B cell (primary cell): ENCODE data around the gene GNAI2. TPM values are rescaled to one million over a fixed set of nuclear protein-coding genes. Genes with fewer than 3 reads are reported as not detected.

Source experiments
- ATAC-seq: fragments of 200-7000 bp; cut with Tn5 transposase; one replicate; pipeline ENCODE4 v1.10.0; 2021; ENCODE audit warnings: low read depth, mild to moderate bottlenecking, moderate number of reproducible peaks, moderate library complexity
- CTCF ChIA-PET: fragments of 350-600 bp; sonication (Branson Sonifier 250); formaldehyde crosslinking; loops from one replicate; lab custom pipeline; 2021; ENCODE audit warnings: antibody characterized with exemption, inconsistent platforms; lab: Charles Lee
- POLR2A ChIA-PET: fragments of 350-600 bp; sonication (Branson Sonifier 250); formaldehyde crosslinking; loops from one replicate; lab custom pipeline; 2021; ENCODE audit warnings: antibody characterized with exemption; lab: Charles Lee
- DNase-seq: peaks from one replicate; pipeline ENCODE4 v3.0.0; 2013
- H2AFZ ChIP-seq: 2 replicates; pipeline ENCODE4 v1.6.1; 2012; ENCODE audit warnings: mild to moderate bottlenecking, low read depth, low read length; ENCODE audit not compliant: insufficient read depth, poor library complexity, severe bottlenecking
- H3K27ac ChIP-seq, 2 donors: 1 replicate in 1 of 2; 2 replicates in 1 of 2; pipeline ENCODE4 v1.5.1; 2012 to 2013; ENCODE audit warnings: low read length in 2 of 2, mild to moderate bottlenecking in 2 of 2, moderate library complexity in 1 of 2
- H3K27me3 ChIP-seq, 4 experiments: fragments of 200-600 bp in 1 of 4; sonication (generic) in 1 of 4; replicated peaks in 1 of 4; 1 replicate in 2 of 4; 2 replicates in 2 of 4; pipeline versions ENCODE4 v1.6.1 to v1.7.0; 2013 to 2016; ENCODE audit warnings: low read length in 3 of 4, mild to moderate bottlenecking in 2 of 4, mixed read lengths in 1 of 4, moderate library complexity in 1 of 4; ENCODE audit not compliant: insufficient read depth in 4 of 4, control insufficient read depth in 3 of 4; ENCODE audit errors: control extremely low read depth in 1 of 4
- H3K36me3 ChIP-seq, 2 experiments: replicated peaks in 1 of 2; 1 replicate in 1 of 2; 2 replicates in 1 of 2; pipeline versions ENCODE4 v1.6.1 to v1.7.1; 2013; ENCODE audit warnings: low read length in 1 of 2; ENCODE audit not compliant: insufficient read depth in 2 of 2, control insufficient read depth in 1 of 2; ENCODE audit errors: control extremely low read depth in 1 of 2, extremely low read depth in 1 of 2
- H3K4me1 ChIP-seq, 2 donors: fragments of 200-600 bp in 1 of 2; sonication (generic) in 1 of 2; 1 replicate in 1 of 2; 2 replicates in 1 of 2; pipeline versions ENCODE4 v1.5.1 to v1.6.1; 2013 to 2017; ENCODE audit warnings: low read length in 2 of 2; ENCODE audit not compliant: control insufficient read depth in 2 of 2, insufficient read depth in 2 of 2
- H3K4me2 ChIP-seq: replicated peaks from 2 replicates; pipeline ENCODE3; 2012; ENCODE audit warnings: mild to moderate bottlenecking, low read depth, low read length; ENCODE audit not compliant: poor library complexity, severe bottlenecking
- H3K4me3 ChIP-seq, 5 experiments: fragments of 200-600 bp in 1 of 5; sonication (generic) in 1 of 5; 1 replicate in 3 of 5; 2 replicates in 2 of 5; pipeline versions ENCODE4 v1.5.1 to v1.7.0; 2011 to 2016; ENCODE audit warnings: low read length in 4 of 5, mild to moderate bottlenecking in 4 of 5, low read depth in 2 of 5, control low read depth in 1 of 5, moderate library complexity in 1 of 5; ENCODE audit not compliant: insufficient read depth in 1 of 5; ENCODE audit errors: control extremely low read depth in 1 of 5, extremely low read depth in 1 of 5
- H3K79me2 ChIP-seq: fragments of 200-600 bp; sonication (generic); one replicate; pipeline ENCODE4 v1.6.0; 2016; ENCODE audit warnings: low read length; ENCODE audit not compliant: control insufficient read depth, insufficient read depth
- H3K9ac ChIP-seq: fragments of 200-600 bp; sonication (generic); 2 replicates; pipeline ENCODE4 v1.6.1; 2017; ENCODE audit warnings: mild to moderate bottlenecking, low read length, moderate library complexity
- H3K9me3 ChIP-seq, 3 donors: one replicate each; pipeline versions ENCODE4 v1.6.1 to v1.7.1; 2013; ENCODE audit warnings: low read length in 2 of 3; ENCODE audit not compliant: control insufficient read depth in 2 of 3, insufficient read depth in 1 of 3; ENCODE audit errors: control extremely low read depth in 1 of 3
- H4K20me1 ChIP-seq: 2 replicates; pipeline ENCODE4 v1.6.0; 2012; ENCODE audit warnings: mild to moderate bottlenecking, low read length; ENCODE audit not compliant: insufficient read depth, control insufficient read depth, poor library complexity, severe bottlenecking
- H3K27ac Mint-ChIP-seq: one replicate; pipeline ENCODE4 v1.8.0; 2021; ENCODE audit warnings: mixed read lengths
- H3K27me3 Mint-ChIP-seq: one replicate; pipeline ENCODE4 v1.8.0; 2021; ENCODE audit warnings: mixed read lengths
- H3K4me1 Mint-ChIP-seq: one replicate; pipeline ENCODE4 v1.8.0; 2021; ENCODE audit warnings: mixed read lengths
- H3K4me3 Mint-ChIP-seq: one replicate; pipeline ENCODE4 v1.8.0; 2021; ENCODE audit warnings: mixed read lengths
- H3K9me3 Mint-ChIP-seq: one replicate; pipeline ENCODE4 v1.8.0; 2022; ENCODE audit warnings: mixed read lengths; ENCODE audit not compliant: insufficient read depth
- EZH2 ChIP-seq: IDR thresholded peaks from 2 replicates; pipeline ENCODE4 v1.6.1; 2012; ENCODE audit warnings: borderline replicate concordance, low read depth, mild to moderate bottlenecking, moderate library complexity, low read length; ENCODE audit not compliant: insufficient read depth, poor library complexity, severe bottlenecking
- whole genome bisulfite sequencing: methylation state at CpG from one replicate; pipeline ENCODE4 v1.1.5; 2013; ENCODE audit warnings: missing lambda C conversion rate; ENCODE audit not compliant: insufficient coverage; 5-methylcytosine and 5-hydroxymethylcytosine counted together
- intact Hi-C: fragments of 100-400 bp; cut with micrococcal nuclease; formaldehyde crosslinking; loops from one replicate; pipeline ENCODE4 v1.10.0; 2022
- polyA plus RNA-seq: library from polyadenylated mRNA; depleted of rRNA; stranded (reverse); fragments of >200 nt; gene quantifications from 2 replicates; pipeline ENCODE4 v1.2.3, GENCODE V29; 2012
- total RNA-seq, 2 donors: library from RNA; stranded (reverse); fragments of 120-200 nt in 1 of 2; gene quantifications; 1 replicate in 1 of 2; 2 replicates in 1 of 2; pipeline versions ENCODE4 v1.2.3 to v1.2.4, GENCODE V29; 2013 to 2022
- TF ChIP-seq, protein P1 (sequence below): fragments of 200-600 bp; IDR thresholded peaks from one replicate; pipeline ENCODE4 v1.8.0; 2022; ENCODE audit warnings: antibody characterized with exemption, mild to moderate bottlenecking

The GNAI2 gene
- total and polyA plus RNA-seq, 2 donors (not counting 1 experiment from before 2014, with no cell fraction given), result 302 to 491 TPM

DNA sequence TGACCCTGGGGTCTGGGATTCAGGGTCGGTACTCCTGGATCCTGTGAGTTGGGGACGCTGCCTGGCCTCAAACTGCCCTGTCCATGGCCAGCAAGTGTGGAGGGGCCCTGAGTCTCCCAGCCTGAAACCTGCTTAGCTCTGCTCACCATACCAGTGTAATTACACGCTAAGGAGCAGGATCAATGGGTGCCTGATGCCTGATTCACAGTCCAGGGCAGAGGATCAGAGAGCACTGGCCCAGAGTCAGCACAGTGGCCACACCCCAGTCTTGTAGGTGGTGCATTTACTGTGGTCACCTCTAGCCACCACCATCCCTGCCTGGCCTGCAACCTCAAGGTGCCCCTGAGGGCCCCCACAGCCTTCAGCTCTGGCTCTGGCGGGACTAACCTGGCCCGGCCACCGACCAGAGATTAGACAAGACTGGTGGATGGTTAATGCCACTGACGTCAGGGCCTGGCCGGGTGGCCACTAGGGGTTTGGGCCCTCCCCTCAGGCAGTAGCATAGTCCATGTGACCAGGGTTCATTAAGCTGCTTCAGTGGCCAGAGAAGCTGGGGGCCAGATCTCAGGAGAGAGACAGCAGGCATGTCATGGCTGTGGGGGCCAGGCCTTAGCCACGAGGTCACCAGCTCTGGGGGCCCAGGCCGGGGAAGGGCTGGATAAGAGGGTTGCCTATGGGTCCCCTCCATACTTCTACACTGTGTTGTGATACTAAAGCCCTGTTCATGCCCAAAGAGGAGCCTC, 34.3 kb upstream of the GNAI2 start:
- peaks cover 41% of the 10 kb centered on the region for H3K27me3 Mint-ChIP-seq
- WGBS, result 76% methylated on average over 8 of the region's 10 CpGs
- Histone ChIP-seq H3K4me1 (peaks cover 15 to 23% of the 10 kb centered on the region in 2 donors), H3K79me2 (no peaks in the 10 kb centered on the region), H3K27me3 (peaks cover 0 to 58% (median 25%) of the 10 kb centered on the region in 4 experiments), H2AFZ (no peak overlapping the region), H3K4me3 (no peak overlapping the region), H3K4me2 (no peak overlapping the region), H4K20me1 (no peaks in the 10 kb centered on the region), H3K9ac (no peak overlapping the region), H3K27ac (no peak overlapping the region), H3K9me3 (peaks cover 0 to 14% (median 0%) of the 10 kb centered on the region in 3 donors), H3K36me3 (no peaks in the 10 kb centered on the region)
- H3K27ac Mint-ChIP-seq, result no peak overlapping the region
- H3K4me3 Mint-ChIP-seq, result no peak overlapping the region
- ChIA-PET POLR2A (no interaction called here), CTCF (interaction anchor here (1.6 to 2.2 kb wide), 2 partner anchors 9 to 24 kb away, joined by 5 to 11 read pairs; no protein-coding TSS in a partner anchor)
- TF ChIP-seq, protein P1, sequence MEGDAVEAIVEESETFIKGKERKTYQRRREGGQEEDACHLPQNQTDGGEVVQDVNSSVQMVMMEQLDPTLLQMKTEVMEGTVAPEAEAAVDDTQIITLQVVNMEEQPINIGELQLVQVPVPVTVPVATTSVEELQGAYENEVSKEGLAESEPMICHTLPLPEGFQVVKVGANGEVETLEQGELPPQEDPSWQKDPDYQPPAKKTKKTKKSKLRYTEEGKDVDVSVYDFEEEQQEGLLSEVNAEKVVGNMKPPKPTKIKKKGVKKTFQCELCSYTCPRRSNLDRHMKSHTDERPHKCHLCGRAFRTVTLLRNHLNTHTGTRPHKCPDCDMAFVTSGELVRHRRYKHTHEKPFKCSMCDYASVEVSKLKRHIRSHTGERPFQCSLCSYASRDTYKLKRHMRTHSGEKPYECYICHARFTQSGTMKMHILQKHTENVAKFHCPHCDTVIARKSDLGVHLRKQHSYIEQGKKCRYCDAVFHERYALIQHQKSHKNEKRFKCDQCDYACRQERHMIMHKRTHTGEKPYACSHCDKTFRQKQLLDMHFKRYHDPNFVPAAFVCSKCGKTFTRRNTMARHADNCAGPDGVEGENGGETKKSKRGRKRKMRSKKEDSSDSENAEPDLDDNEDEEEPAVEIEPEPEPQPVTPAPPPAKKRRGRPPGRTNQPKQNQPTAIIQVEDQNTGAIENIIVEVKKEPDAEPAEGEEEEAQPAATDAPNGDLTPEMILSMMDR, result no peak
- no peak for TF ChIP-seq EZH2
- no peaks in the 10 kb centered on the region for H3K9me3 Mint-ChIP-seq
- ATAC-seq (no peak), DNase-seq (no peak)
- intact Hi-C loops, result no loop called here
- H3K4me1 Mint-ChIP-seq, result peaks cover 2% of the 10 kb centered on the region
